ENCODE measurements around the gene KIF2A. TPM values are rescaled to one million over a fixed set of nuclear protein-coding genes. Genes with fewer than 3 reads are reported as not detected.

KIF2A gene
- total RNA-seq, 2 donors from 2014 or later, result 19.5 to 28.9 TPM

- TF ChIP-seq, protein P1, sequence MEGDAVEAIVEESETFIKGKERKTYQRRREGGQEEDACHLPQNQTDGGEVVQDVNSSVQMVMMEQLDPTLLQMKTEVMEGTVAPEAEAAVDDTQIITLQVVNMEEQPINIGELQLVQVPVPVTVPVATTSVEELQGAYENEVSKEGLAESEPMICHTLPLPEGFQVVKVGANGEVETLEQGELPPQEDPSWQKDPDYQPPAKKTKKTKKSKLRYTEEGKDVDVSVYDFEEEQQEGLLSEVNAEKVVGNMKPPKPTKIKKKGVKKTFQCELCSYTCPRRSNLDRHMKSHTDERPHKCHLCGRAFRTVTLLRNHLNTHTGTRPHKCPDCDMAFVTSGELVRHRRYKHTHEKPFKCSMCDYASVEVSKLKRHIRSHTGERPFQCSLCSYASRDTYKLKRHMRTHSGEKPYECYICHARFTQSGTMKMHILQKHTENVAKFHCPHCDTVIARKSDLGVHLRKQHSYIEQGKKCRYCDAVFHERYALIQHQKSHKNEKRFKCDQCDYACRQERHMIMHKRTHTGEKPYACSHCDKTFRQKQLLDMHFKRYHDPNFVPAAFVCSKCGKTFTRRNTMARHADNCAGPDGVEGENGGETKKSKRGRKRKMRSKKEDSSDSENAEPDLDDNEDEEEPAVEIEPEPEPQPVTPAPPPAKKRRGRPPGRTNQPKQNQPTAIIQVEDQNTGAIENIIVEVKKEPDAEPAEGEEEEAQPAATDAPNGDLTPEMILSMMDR (IDR thresholded peaks at IDR 0.05), result no peak
- DNase-seq (ENCODE audit: low spot score) (no peak), ATAC-seq (ENCODE audit: insufficient number of reproducible peaks, low FRiP score, low read depth) (no peak)
- Histone ChIP-seq H3K27ac (no peak overlapping the region), H3K4me1 (ENCODE audit: control insufficient read depth in 1 of 2, low read depth in 2 of 2) (no peaks in the 10 kb centered on the region), H3K27me3 (replicated peaks; ENCODE audit: insufficient read depth) (no peaks in the 10 kb centered on the region), H3K9me3 (no peaks in the 10 kb centered on the region), H3K36me3 (no peaks in the 10 kb centered on the region), H3K4me3 (no peak overlapping the region)
These were observed 6.9 kb upstream of the KIF2A start for GRCh38 chr5:62299101-62299500.

- no peaks in the 10 kb centered on the region for H3K36me3 ChIP-seq
- H3K27me3 ChIP-seq (replicated peaks; ENCODE audit: insufficient read depth), result no peaks in the 10 kb centered on the region
- no peak for DNase-seq (ENCODE audit: low spot score)
- no peak overlapping the region for H3K27ac ChIP-seq
- H3K4me1 ChIP-seq (ENCODE audit: control insufficient read depth in 1 of 2, low read depth in 2 of 2), result no peaks in the 10 kb centered on the region
- H3K9me3 ChIP-seq, result no peaks in the 10 kb centered on the region
- H3K4me3 ChIP-seq, result no peak overlapping the region
- ATAC-seq (ENCODE audit: insufficient number of reproducible peaks, low FRiP score, low read depth), result no peak
- TF ChIP-seq, protein P1 (IDR thresholded peaks at IDR 0.05), result no peak
These were observed 6.4 kb upstream of the KIF2A start for GRCh38 chr5:62299600-62299999.

- peak overlapping the region; percentile 98 for H3K4me3 ChIP-seq
- ATAC-seq (ENCODE audit: insufficient number of reproducible peaks, low FRiP score, low read depth) (no peak), DNase-seq (ENCODE audit: low spot score) (no peak)
- peak overlapping the region; percentile 72 to 76 for H3K27ac ChIP-seq
- peaks cover 0 to 13% of the 10 kb centered on the region in 2 donors for H3K4me1 ChIP-seq (ENCODE audit: control insufficient read depth in 1 of 2, low read depth in 2 of 2)
- H3K27me3 ChIP-seq (replicated peaks; ENCODE audit: insufficient read depth), result no peaks in the 10 kb centered on the region
- no peaks in the 10 kb centered on the region for H3K36me3 ChIP-seq
- TF ChIP-seq, protein P1 (IDR thresholded peaks at IDR 0.05), result no peak
- no peaks in the 10 kb centered on the region for H3K9me3 ChIP-seq
These were observed 670 bp upstream of the KIF2A start for GRCh38 chr5:62305358-62305714.

DNA sequence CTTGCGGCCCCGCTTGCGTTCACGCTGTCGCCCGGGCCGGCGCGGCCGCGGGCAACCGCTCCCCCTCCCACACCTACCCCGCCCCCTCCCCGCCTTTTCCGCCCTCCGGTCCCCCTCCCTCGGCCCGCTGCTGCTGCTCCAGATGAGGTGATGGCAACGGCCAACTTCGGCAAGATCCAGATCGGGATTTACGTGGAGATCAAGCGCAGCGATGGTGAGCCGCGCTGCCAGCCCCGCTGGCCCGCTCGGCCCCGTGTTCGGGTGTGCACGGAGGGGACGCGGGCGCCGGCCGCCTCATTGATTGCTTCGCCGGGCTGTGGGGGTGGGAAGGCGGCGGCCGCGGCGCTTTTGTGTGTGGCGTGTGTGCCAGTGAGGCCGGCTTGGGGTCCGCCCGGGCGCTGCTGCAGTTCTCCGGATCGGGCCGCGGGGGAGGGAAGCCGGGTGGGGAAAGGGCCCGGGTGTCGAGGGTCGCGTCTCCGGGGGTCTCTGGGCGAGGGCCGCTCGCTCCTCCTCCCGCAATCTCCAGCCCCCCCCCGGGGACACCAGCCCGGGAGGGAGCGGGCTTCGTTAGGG, 403 bp downstream of the KIF2A start:
- Histone ChIP-seq H3K9me3 (no peaks in the 10 kb centered on the region), H3K4me3 (peak overlapping the region; percentile 98), H3K36me3 (no peaks in the 10 kb centered on the region), H3K27ac (peak overlapping the region; percentile 76 to 82), H3K27me3 (replicated peaks; ENCODE audit: insufficient read depth) (no peaks in the 10 kb centered on the region), H3K4me1 (ENCODE audit: control insufficient read depth in 1 of 2, low read depth in 2 of 2) (peaks cover 0 to 13% of the 10 kb centered on the region in 2 donors)
- TF ChIP-seq, protein P1 (IDR thresholded peaks at IDR 0.05), result no peak
- DNase-seq (ENCODE audit: low spot score) (peak; percentile 15), ATAC-seq (ENCODE audit: insufficient number of reproducible peaks, low FRiP score, low read depth) (peak; percentile 53)

DNA sequence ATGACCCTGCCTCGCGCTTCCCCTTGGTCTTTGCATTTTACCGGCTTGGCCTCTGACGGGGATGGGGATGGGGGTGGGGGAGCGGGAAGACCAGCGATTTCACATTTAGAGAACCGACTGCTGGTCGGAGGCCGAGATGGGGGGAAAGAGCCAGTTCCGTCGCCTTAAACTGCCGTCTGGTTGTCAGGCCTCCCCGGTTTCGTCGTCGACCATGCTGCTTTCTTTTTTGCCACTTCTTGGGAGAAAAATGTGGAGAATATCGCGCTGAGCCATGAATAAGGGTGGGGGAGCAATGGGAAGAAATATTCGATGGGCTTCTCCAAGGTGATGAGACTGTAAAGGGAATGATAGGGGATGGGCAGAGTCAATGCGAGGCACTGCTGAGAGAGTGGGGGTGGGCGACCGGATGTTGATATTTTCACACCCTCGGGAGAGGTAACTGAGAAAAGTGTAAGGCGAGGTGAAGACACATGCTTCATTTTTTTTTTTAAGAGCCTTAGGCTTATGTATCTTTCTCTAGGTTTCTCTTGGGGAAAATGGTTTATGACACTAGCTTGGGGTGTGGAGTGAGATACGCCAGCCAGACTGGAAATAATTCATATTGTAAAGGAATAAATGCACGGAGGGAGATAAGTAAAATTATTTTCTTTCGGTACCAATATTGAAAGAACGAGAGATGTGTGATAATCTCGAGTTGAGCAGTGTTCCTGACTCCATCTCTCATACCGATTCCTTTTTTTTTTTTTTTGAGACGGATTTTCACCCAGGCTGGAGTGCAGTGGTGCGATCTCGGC, 1.1 kb downstream of the KIF2A start:
- ATAC-seq (ENCODE audit: insufficient number of reproducible peaks, low FRiP score, low read depth), result peak; percentile 21

More for the DNA sequence above, 1.1 kb downstream of the KIF2A start:
- TF ChIP-seq, protein P1 (IDR thresholded peaks at IDR 0.05), result no peak
- H3K4me3 ChIP-seq, result peak overlapping the region; percentile 98
- H3K36me3 ChIP-seq, result no peaks in the 10 kb centered on the region
- H3K4me1 ChIP-seq (ENCODE audit: control insufficient read depth in 1 of 2, low read depth in 2 of 2), result peaks cover 0 to 16% of the 10 kb centered on the region in 2 donors
- H3K9me3 ChIP-seq, result no peaks in the 10 kb centered on the region
- peak overlapping the region; percentile 76 to 82 for H3K27ac ChIP-seq
- no peak for DNase-seq (ENCODE audit: low spot score)
- no peaks in the 10 kb centered on the region for H3K27me3 ChIP-seq (replicated peaks; ENCODE audit: insufficient read depth)
